HepG2 (cell line): ENCODE results near the gene MS4A10. TPM values are rescaled to one million over a fixed set of nuclear protein-coding genes. Genes with fewer than 3 reads are reported as not detected.
A peak's percentile ranks its signal among the peaks of the same experiment; 100 is the strongest.

Source experiments
- ATAC-seq: fragments of 200-7000 bp; cut with Tn5 transposase; 3 replicates; pipeline ENCODE4 v1.9.1; 2020; ENCODE audit warnings: mild to moderate bottlenecking, moderate library complexity
- BruUV-seq: library from RNA; stranded (reverse); fragments of 400-500 nt; replicated peaks from 2 replicates; lab custom pipeline; 2021; lab: Mats Ljungman, UMichigan
- CTCF ChIA-PET: fragments of 300-600 bp; formaldehyde crosslinking; extraction: SDS; loops from one replicate; lab custom pipeline; 2021; ENCODE audit warnings: low total read pairs, inconsistent platforms, low intra/inter-chr PET ratio; lab: Yijun Ruan, JAX
- POLR2A ChIA-PET: fragments of 350-600 bp; sonication (Branson Sonifier 250); formaldehyde crosslinking; loops from one replicate; lab custom pipeline; 2020; ENCODE audit warnings: antibody characterized with exemption, inconsistent platforms; lab: Yijun Ruan, JAX
- DNase-seq: peaks from one replicate; pipeline ENCODE4 v3.0.0-alpha.2; 2015; ENCODE audit warnings: low spot score
- FAIRE-seq: peaks from 3 replicates; lab custom pipeline; 2011; peaks lifted over from hg19 to GRCh38; lab: Jason Lieb, UNC
- H2AFZ ChIP-seq: one replicate; pipeline ENCODE4 v1.6.1; 2011; ENCODE audit warnings: low read length, inconsistent platforms
- H3K27ac ChIP-seq: fragments of 300-600 bp; 3 replicates; pipeline ENCODE4 v1.8.0; 2011; ENCODE audit warnings: mixed run types, mild to moderate bottlenecking, mixed read lengths, low read length, inconsistent platforms; ENCODE audit not compliant: insufficient read depth; ENCODE audit errors: extremely low read length
- H3K27me3 ChIP-seq, 2 experiments: fragments of 200-600 bp in 1 of 2; 2 replicates in 1 of 2; 3 replicates in 1 of 2; pipeline versions ENCODE4 v1.6.0 to v1.8.0; 2011; ENCODE audit warnings: low read length in 2 of 2, mild to moderate bottlenecking in 2 of 2, moderate library complexity in 2 of 2, inconsistent platforms in 1 of 2; ENCODE audit not compliant: insufficient read depth in 2 of 2, control insufficient read depth in 1 of 2
- H3K36me3 ChIP-seq, 2 experiments: fragments of 200-600 bp in 1 of 2; replicated peaks in 1 of 2; 2 replicates in 1 of 2; 3 replicates in 1 of 2; pipeline versions ENCODE4 v1.5.1 to v1.8.0; 2011; ENCODE audit warnings: low read length in 2 of 2, inconsistent platforms in 1 of 2; ENCODE audit not compliant: insufficient read depth in 2 of 2, control insufficient read depth in 1 of 2
- H3K4me1 ChIP-seq: 2 replicates; pipeline ENCODE4 v1.5.1; 2012; ENCODE audit warnings: low read length, inconsistent platforms; ENCODE audit not compliant: insufficient read depth
- H3K4me2 ChIP-seq: 2 replicates; pipeline ENCODE4 v1.6.0; 2011; ENCODE audit warnings: low read depth, low read length, inconsistent platforms
- H3K4me3 ChIP-seq, 3 experiments: fragments of 200-600 bp in 1 of 3; sonication (generic), shearing (Covaris generic) in 1 of 3; replicated peaks in 1 of 3; 2 replicates each; pipeline ENCODE4 v1.5.1; 2011 to 2016; ENCODE audit warnings: low read length in 3 of 3, inconsistent platforms in 2 of 3, low read depth in 2 of 3, mild to moderate bottlenecking in 2 of 3, control low read depth in 1 of 3, mixed read lengths in 1 of 3; ENCODE audit not compliant: insufficient read depth in 1 of 3
- H3K79me2 ChIP-seq: one replicate; pipeline ENCODE4 v1.6.1; 2011; ENCODE audit warnings: low read length, inconsistent platforms; ENCODE audit not compliant: insufficient read depth
- H3K9ac ChIP-seq: 2 replicates; pipeline ENCODE4 v1.6.0; 2011; ENCODE audit warnings: mild to moderate bottlenecking, low read depth, low read length, inconsistent platforms; ENCODE audit not compliant: insufficient read depth
- H3K9me3 ChIP-seq: 2 replicates; pipeline ENCODE4 v1.5.1; 2012; ENCODE audit warnings: mild to moderate bottlenecking, low read length
- H4K20me1 ChIP-seq: 2 replicates; pipeline ENCODE4 v1.6.0; 2011; ENCODE audit warnings: inconsistent platforms, mild to moderate bottlenecking, low read length, moderate library complexity; ENCODE audit not compliant: insufficient read depth
- EP300 ChIP-seq, 3 experiments: sonication (generic) in 1 of 3; formaldehyde crosslinking in 1 of 3; IDR thresholded peaks; 2 replicates each; pipeline versions ENCODE4 v1.5.1 to v1.6.1; 2011 to 2020; ENCODE audit warnings: low read depth in 2 of 3, low read length in 2 of 3, borderline replicate concordance in 1 of 3, improper control_type of control experiment in 1 of 3, mild to moderate bottlenecking in 1 of 3, missing genetic modification reagents in 1 of 3, moderate library complexity in 1 of 3
- FOSL2 ChIP-seq: sonication (generic); formaldehyde crosslinking; IDR thresholded peaks from 2 replicates; pipeline ENCODE4 v1.4.0; 2020; ENCODE audit warnings: missing genetic modification reagents
- TBX3 ChIP-seq: fragments of 450-650 bp; IDR thresholded peaks from 2 replicates; pipeline ENCODE4 v1.6.1; 2017; ENCODE audit warnings: antibody characterized with exemption, mild to moderate bottlenecking, inconsistent platforms, borderline replicate concordance
- WGBS: methylation state at CpG from one replicate; pipeline ENCODE4 v1.1.6; 2017; ENCODE audit warnings: low lambda C conversion rate; 5-methylcytosine and 5-hydroxymethylcytosine counted together
- in situ Hi-C: cut with HindIII; loops from 2 replicates; pipeline ENCODE4 v1.10.0; 2017; ENCODE audit warnings: low pct_unique_long_range_greater_than_20kb; ENCODE audit not compliant: extremely low pct_ligation_motif_present
- intact Hi-C: fragments of 100-400 bp; cut with micrococcal nuclease; formaldehyde crosslinking; loops from one replicate; pipeline ENCODE4 v1.10.0; 2022; ENCODE audit not compliant: unreplicated experiment
- polyA plus RNA-seq, 8 experiments: library from polyadenylated mRNA; depleted of rRNA in 3 of 8; stranded (reverse) in 7 of 8; unstranded in 1 of 8; fragments of >200 nt; fragmentation: Illumina TruSeq in 4 of 8; extraction: Trizol in 4 of 8; gene quantifications; 2 replicates each; pipeline versions ENCODE4 v1.2.1 to v1.2.3, GENCODE V29; 2011 to 2016; ENCODE audit warnings: low read depth in 4 of 8, missing spikeins in 1 of 8, mixed read lengths in 1 of 8; ENCODE audit not compliant: insufficient read depth in 1 of 8
- total RNA-seq, 5 experiments: library from RNA; depleted of rRNA; stranded (reverse); fragments of >200 nt; fragmentation: Illumina TruSeq; extraction: Trizol; gene quantifications; 2 replicates each; pipeline ENCODE4 v1.2.3, GENCODE V29; 2016; ENCODE audit warnings: low read depth in 1 of 5
- TF ChIP-seq, protein P1 (sequence below): sonication (generic); formaldehyde crosslinking; IDR thresholded peaks from 2 replicates; pipeline ENCODE4 v1.5.0; 2020; ENCODE audit warnings: mild to moderate bottlenecking, missing genetic modification reagents

MS4A10 gene
- total and polyA plus RNA-seq, 2 of the 13 experiments (the other 11 are each of a cell fraction or from before 2014, with no cell fraction given), result not detected

DNA sequence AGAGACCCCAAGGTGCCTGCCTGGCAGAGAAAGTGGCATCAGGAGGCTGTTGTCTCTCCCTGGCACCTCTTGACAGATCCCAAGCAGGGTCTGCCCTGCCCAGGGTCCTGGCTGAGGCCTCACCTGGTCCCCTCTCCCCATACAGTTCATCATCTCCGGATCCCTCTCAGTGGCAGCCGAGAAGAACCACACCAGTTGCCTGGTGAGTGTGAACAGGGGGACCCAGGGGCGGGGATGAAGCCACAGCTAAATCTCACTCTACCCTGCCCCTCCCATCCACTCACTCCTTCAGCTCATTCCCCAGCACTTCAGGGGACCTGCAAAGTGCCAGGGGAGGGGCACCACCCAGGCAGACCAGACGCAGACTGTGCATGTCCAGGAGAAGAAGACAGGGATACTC, 14.0 kb upstream of the MS4A10 start:
- CTCF ChIA-PET, result no interaction called here

GRCh38 chr11:60771879-60772525, 13.1 kb upstream of the MS4A10 start:
- POLR2A ChIA-PET, result no interaction called here
- no peak overlapping the region for H3K27ac ChIP-seq
- BruUV-seq, result no TSS peak
- DNase-seq, result no peak
- H3K4me2 ChIP-seq, result no peak overlapping the region
- H2AFZ ChIP-seq, result no peak overlapping the region
- H3K36me3 ChIP-seq, result no peaks in the 10 kb centered on the region
- H3K9ac ChIP-seq, result no peak overlapping the region
- H3K9me3 ChIP-seq, result no peaks in the 10 kb centered on the region
- no peaks in the 10 kb centered on the region for H3K4me1 ChIP-seq
- TF ChIP-seq FOSL2, result 0 out of 2 replicates have a peak, but pooled peaks have one; percentile 20
- no peak for TF ChIP-seq EP300 (IDR thresholded peaks at IDR 0.05; ENCODE audit: low read depth in 2 of 2, low read length in 2 of 2)
- TF ChIP-seq EP300 (CRISPR knock-in tag; IDR thresholded peaks at IDR 0.05; ENCODE audit: borderline replicate concordance), result no peak
- intact Hi-C loops (no loop called here), in situ Hi-C loops (no loop called here)
- no peak for FAIRE-seq
- no peak for ATAC-seq
- CTCF ChIA-PET, result no interaction called here
- H3K4me3 ChIP-seq, result no peak overlapping the region
- H3K27me3 ChIP-seq, result peaks cover 0 to 31% of the 10 kb centered on the region in 2 experiments; a peak in 2 of 5 replicates
- H4K20me1 ChIP-seq, result no peaks in the 10 kb centered on the region
- 20% methylated on average over 14 of the region's 16 CpGs for WGBS
- no peaks in the 10 kb centered on the region for H3K79me2 ChIP-seq

More for the DNA sequence above, 14.0 kb upstream of the MS4A10 start:
- DNase-seq (no peak), FAIRE-seq (no peak), ATAC-seq (no peak)
- no peaks in the 10 kb centered on the region for H3K79me2 ChIP-seq
- H3K9me3 ChIP-seq, result no peaks in the 10 kb centered on the region
- no TSS peak for BruUV-seq
- no peak for TF ChIP-seq TBX3
- TF ChIP-seq, protein P1, sequence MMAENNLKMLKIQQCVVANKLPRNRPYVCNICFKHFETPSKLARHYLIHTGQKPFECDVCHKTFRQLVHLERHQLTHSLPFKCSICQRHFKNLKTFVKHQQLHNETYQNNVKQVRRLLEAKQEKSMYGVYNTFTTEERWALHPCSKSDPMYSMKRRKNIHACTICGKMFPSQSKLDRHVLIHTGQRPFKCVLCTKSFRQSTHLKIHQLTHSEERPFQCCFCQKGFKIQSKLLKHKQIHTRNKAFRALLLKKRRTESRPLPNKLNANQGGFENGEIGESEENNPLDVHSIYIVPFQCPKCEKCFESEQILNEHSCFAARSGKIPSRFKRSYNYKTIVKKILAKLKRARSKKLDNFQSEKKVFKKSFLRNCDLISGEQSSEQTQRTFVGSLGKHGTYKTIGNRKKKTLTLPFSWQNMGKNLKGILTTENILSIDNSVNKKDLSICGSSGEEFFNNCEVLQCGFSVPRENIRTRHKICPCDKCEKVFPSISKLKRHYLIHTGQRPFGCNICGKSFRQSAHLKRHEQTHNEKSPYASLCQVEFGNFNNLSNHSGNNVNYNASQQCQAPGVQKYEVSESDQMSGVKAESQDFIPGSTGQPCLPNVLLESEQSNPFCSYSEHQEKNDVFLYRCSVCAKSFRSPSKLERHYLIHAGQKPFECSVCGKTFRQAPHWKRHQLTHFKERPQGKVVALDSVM (CRISPR knock-in tag), result no peak
- no peaks in the 10 kb centered on the region for H4K20me1 ChIP-seq
- POLR2A ChIA-PET, result no interaction called here
- no peak overlapping the region for H3K27ac ChIP-seq
- intact Hi-C loops (no loop called here), in situ Hi-C loops (no loop called here)
- H3K4me2 ChIP-seq, result no peak overlapping the region
- WGBS, result 7% methylated on average over 2 of the region's 4 CpGs
- no peak overlapping the region for H2AFZ ChIP-seq
- H3K27me3 ChIP-seq, result peaks cover 0 to 33% of the 10 kb centered on the region in 2 experiments; a peak in 2 of 5 replicates
- H3K36me3 ChIP-seq, result no peaks in the 10 kb centered on the region
- H3K4me1 ChIP-seq, result no peaks in the 10 kb centered on the region
- no peak overlapping the region for H3K9ac ChIP-seq
- no peak overlapping the region for H3K4me3 ChIP-seq
